ENCODE data around the gene RIOK1. TPM values are rescaled to one million over a fixed set of nuclear protein-coding genes. Genes with fewer than 3 reads are reported as not detected.

Gene RIOK1
- 11.0 to 12.7 TPM (median 12.4 TPM) in 5 replicates for total RNA-seq (2022; extraction: Qiagen RNA extraction; ENCODE audit: low read depth)

GRCh38 chr6:7389451-7390225, at the start of gene RIOK1, which contains the start of gene CAGE1:
Gene RIOK1 (plus strand): TSS chr6:7389808. CDS start chr6:7390003, 195 bp downstream.
Gene CAGE1 (minus strand): TSS chr6:7389742. CDS start chr6:7387173, 2,569 bp downstream.

Other genes with a start within 250 kb of the RIOK1 start
- 69.7 to 82.7 TPM (median 75.2 TPM) in 5 replicates for gene SSR1, start 76.6 kb upstream of the RIOK1 start, total RNA-seq (2022; extraction: Qiagen RNA extraction; ENCODE audit: low read depth)
- gene CAGE1, start 66 bp upstream of the RIOK1 start, total RNA-seq (2022; extraction: Qiagen RNA extraction; ENCODE audit: low read depth) = 0.20 TPM in 1 of 5 replicates, not detected in the others
- gene DSP, start 151.9 kb downstream of the RIOK1 start, total RNA-seq (2022; extraction: Qiagen RNA extraction; ENCODE audit: low read depth) = 30.1 to 48.6 TPM (median 45.8 TPM) in 5 replicates
- gene SNRNP48, start 200.4 kb downstream of the RIOK1 start, total RNA-seq (2022; extraction: Qiagen RNA extraction; ENCODE audit: low read depth) = 6.8 to 11.3 TPM (median 9.8 TPM) in 5 replicates

Data from A549 treated with GW870086 at 1 μM for 4 hours (cell line).